C4-2B (cell line): Measurements from ENCODE around the gene SFMBT2.
"Not testable (repeated sequence)": the region's sequence is repeated elsewhere in the genome, so short reads cannot be mapped to it uniquely, and the experiment has no call there.

Source experiments
- H3K27ac ChIP-seq: fragments of 450-650 bp; 2 replicates; pipeline ENCODE4 v1.5.1; 2017
- ZFX ChIP-seq: fragments of 450-650 bp; IDR thresholded peaks from 2 replicates; pipeline ENCODE4 v1.6.1; 2017
- TF ChIP-seq, protein P1 (sequence below): fragments of 450-650 bp; conservative IDR thresholded peaks from 2 replicates; pipeline ENCODE4 v1.5.1; 2017; ENCODE audit warnings: mild to moderate bottlenecking

The SFMBT2 gene

DNA sequence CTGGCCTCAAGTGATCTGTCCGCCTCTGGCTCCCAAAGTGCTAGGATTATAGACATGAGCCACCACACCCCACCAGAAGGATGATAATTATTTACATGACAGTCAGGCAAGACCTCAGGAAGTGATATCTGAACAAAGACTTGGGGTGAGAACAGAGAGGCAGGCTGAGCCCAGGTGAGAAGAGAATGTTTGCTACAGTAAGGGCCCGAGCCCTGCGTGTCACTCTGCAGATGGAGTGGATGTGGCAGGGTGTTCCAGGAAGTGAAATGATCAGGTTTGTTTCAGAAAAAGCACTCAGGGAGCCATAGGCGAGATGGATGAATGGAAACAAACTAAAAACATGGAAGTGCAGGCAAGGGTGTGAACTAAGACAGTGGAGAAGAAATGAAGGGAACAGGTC lies 22.2 kb downstream of the SFMBT2 start:
- no peak overlapping the region for H3K27ac ChIP-seq
- TF ChIP-seq ZFX = no peak
- TF ChIP-seq, protein P1, sequence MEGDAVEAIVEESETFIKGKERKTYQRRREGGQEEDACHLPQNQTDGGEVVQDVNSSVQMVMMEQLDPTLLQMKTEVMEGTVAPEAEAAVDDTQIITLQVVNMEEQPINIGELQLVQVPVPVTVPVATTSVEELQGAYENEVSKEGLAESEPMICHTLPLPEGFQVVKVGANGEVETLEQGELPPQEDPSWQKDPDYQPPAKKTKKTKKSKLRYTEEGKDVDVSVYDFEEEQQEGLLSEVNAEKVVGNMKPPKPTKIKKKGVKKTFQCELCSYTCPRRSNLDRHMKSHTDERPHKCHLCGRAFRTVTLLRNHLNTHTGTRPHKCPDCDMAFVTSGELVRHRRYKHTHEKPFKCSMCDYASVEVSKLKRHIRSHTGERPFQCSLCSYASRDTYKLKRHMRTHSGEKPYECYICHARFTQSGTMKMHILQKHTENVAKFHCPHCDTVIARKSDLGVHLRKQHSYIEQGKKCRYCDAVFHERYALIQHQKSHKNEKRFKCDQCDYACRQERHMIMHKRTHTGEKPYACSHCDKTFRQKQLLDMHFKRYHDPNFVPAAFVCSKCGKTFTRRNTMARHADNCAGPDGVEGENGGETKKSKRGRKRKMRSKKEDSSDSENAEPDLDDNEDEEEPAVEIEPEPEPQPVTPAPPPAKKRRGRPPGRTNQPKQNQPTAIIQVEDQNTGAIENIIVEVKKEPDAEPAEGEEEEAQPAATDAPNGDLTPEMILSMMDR = no peak

DNA sequence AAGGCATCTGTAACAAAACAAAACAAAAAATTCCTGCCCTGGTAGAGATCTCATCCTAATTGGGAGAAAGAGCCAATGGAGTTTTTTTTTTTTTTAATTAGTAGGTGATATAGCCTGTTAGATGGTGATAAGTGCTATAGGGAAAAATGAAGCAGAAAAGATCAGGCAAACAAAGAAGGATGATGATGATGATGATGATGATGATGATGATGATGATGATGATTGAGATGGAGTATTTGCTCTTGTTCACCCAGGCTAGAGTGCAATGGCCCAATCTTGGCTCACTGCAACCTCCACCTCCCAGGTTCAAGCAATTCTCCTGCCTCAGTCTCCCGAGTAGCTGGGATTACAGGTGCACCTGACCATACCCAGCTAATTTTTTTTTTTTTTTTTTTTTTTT lies 22.7 kb downstream of the SFMBT2 start:
- H3K27ac ChIP-seq = not testable (repeated sequence)

DNA sequence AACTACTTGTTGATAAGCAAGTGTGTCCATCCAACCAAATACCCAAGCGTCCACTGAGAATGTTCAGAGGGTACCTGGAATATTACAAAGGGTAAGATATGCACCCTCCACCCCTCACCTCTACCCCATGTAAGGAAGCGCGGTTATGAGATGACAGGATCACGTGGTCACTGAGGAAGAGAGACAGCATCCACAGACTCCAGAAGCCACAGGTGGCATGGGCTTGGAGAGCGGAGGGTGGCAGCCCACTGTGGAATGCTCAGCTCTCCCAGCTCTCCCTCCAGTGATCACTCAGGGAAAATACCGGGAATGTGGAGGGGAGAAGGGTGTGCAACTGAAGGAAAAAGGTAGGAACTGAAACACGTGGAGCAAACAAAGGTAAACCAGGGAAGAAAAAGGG lies 25.7 kb downstream of the SFMBT2 start:
- no peak for TF ChIP-seq ZFX
- TF ChIP-seq, protein P1 = no peak

DNA sequence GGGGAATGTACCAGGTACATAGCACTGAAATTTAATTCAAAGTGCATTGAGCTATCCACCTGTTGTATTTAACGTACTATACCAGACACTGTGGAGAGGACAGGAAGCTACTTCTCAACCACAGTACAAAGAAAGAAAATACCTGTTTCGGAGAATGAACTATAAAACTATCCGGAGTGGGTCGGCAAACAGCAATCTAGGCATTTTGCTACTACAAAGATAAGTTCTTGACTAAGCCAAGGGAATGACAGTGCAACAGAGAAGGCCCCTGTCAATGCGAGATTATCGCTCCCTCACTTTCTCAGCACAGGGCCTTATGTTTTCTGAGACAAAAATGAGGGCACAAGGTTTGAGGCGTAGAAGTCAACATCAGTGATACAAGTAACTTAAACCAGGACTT lies 27.4 kb downstream of the SFMBT2 start:
- H3K27ac ChIP-seq = no peak overlapping the region

More for the DNA sequence above, 25.7 kb downstream of the SFMBT2 start:
- H3K27ac ChIP-seq = no peak overlapping the region

DNA sequence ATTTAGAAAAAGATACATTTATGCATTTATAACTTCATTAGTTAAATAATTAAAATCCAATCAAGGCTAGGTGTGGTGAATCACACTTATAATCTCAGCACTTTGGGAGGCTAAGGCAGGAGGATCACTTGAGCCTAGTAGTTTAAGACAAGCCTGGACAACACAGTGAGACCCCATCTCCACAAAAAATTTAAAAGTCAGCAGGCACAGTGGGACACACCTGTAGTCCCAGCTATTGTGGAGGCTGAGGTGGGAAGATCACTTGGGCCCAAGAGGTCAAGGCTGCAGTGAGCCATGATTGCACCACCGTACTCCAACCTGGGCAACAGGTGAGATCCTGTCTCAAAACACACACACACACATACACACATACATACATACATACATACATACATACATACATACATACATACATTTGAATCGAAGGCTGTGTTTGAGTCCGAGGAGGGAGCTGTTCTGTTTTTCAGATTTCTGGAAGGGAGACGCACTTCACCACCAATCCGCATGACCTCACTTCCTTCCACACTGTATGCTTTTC lies 30.1 kb downstream of the SFMBT2 start:
- H3K27ac ChIP-seq = no peak overlapping the region
- TF ChIP-seq ZFX = no peak
- TF ChIP-seq, protein P1 = no peak

More for the DNA sequence above, 27.4 kb downstream of the SFMBT2 start:
- no peak for TF ChIP-seq ZFX
- TF ChIP-seq, protein P1 = no peak

DNA sequence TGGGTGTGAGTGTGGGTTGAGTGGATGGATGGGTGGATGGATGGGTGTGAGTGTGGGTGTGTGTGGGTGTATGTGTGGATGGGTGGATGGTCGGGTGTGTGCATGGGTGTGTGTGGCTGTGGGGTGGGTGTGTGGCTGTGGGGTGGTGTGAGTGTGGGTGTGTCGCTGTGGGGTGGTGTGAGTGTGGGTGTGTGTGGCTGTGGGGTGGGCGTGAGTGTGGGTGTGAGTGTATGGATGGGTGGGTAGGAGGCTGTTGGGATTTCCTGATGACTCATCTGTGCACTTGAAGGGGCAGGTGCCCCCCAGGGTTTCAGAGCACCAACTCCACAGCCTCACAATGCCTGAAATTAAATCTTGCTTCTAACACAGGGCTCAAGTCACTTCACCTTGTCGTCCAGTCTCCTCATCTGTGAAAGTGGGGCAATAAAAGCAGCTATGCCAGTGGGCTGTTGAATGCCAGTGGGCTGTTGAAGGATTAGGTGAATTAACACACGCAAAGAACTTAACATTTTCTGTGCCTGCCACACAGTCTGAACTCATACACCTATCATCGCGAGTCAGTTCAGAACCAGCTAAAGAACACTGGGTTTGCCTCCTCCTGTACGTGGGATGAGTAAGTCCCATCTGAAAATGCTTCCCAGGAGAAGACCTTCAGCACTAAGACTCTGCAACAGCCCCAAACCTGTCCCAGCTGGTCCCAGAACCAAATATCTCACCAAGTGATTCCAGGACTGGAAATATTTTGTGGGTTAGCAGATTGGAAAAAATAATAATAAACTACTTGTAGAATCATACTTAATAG lies 32.0 kb downstream of the SFMBT2 start:
- TF ChIP-seq ZFX = no peak
- no peak overlapping the region for H3K27ac ChIP-seq

DNA sequence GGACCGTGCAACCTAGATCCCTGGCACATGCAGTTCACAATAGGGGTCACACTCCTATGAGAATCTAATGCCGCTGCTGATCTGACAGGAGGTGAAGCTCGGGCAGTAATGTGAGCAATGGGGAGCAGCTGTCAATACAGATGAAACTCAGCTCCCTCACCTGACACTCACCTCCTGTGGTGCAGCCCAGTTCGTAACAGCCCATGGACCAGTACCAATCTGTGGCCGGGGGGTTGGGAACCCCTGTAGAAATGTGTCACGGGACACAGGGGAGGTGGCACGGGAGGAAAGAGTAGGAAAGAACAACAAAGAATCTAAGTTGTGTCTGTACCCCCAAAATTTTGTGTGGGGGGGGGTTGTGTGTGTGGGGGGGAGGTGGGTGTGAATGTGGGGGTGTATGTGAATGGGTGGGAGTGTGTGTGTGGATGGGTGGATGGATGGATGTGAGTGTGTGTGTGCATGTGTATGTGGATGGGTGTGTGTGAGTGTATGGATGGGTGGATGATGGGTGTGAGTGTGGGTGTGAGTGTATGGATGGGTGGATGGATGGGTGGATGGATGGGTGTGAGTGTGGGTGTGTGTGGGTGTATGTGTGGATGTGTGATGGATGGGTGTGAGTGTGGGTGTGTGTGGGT lies 33.1 kb downstream of the SFMBT2 start:
- H3K27ac ChIP-seq = no peak overlapping the region
- TF ChIP-seq, protein P1 = no peak

DNA sequence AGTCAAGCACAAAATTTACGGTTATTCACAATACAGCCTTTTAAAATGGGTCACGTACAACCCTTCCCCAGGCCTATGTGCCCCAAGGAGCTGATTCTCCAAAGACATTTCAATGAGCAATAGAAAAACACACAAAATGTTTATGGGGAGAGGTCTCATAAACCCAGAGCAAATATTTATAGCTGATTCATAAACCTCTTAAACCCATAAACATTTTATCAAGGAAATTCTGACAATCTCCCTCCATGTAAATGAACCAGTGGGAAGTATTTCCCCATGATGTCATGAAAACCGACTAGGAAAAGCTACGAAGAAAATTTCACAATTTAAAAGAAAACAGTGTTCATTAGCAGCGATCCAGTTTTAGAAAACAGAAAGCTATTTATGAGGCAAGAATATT lies 36.0 kb downstream of the SFMBT2 start:
- H3K27ac ChIP-seq = no peak overlapping the region
- TF ChIP-seq, protein P1 = no peak
- TF ChIP-seq ZFX = no peak
